ENCODE measurements around the gene NT5M.
"Not testable (repeated sequence)": the region's sequence is repeated elsewhere in the genome, so short reads cannot be mapped to it uniquely, and the experiment has no call there.

NT5M gene

GRCh38 chr17:17303010-17303846 lies at the start of gene NT5M:
Gene NT5M (plus strand): TSS chr17:17303373. CDS start chr17:17303551, 178 bp downstream.
- peak; percentile 54 for DNase-seq (ENCODE audit: low spot score)

- DNase-seq (ENCODE audit: low spot score): no peak
Observed at GRCh38 chr17:17253406-17253805, 49.8 kb upstream of the NT5M start.

- no peak for DNase-seq (ENCODE audit: low spot score)
Observed at GRCh38 chr17:17254036-17254435, 49.1 kb upstream of the NT5M start.

GRCh38 chr17:17255689-17256088 lies 47.5 kb upstream of the NT5M start:
- not testable (repeated sequence) for DNase-seq (ENCODE audit: low spot score)

GRCh38 chr17:17256316-17256715 lies 46.9 kb upstream of the NT5M start:
- no peak for DNase-seq (ENCODE audit: low spot score)

GRCh38 chr17:17258011-17258410 lies 45.2 kb upstream of the NT5M start:
- DNase-seq (ENCODE audit: low spot score): no peak

GRCh38 chr17:17258998-17259397 lies 44.2 kb upstream of the NT5M start:
- no peak for DNase-seq (ENCODE audit: low spot score)

- no peak for DNase-seq (ENCODE audit: low spot score)
Observed at GRCh38 chr17:17264430-17264829, 38.7 kb upstream of the NT5M start.

GRCh38 chr17:17269926-17270773 lies 33.0 kb upstream of the NT5M start:
- no peak for DNase-seq (ENCODE audit: low spot score)

- no peak for DNase-seq (ENCODE audit: low spot score)
Observed at GRCh38 chr17:17275971-17276370, 27.2 kb upstream of the NT5M start.

GRCh38 chr17:17277431-17277830 lies 25.7 kb upstream of the NT5M start:
- DNase-seq (ENCODE audit: low spot score): not testable (repeated sequence)

- DNase-seq (ENCODE audit: low spot score): no peak
Observed at GRCh38 chr17:17279316-17279715, 23.9 kb upstream of the NT5M start.

- DNase-seq (ENCODE audit: low spot score): peak; percentile 98
Observed at GRCh38 chr17:17280613-17281549, 22.3 kb upstream of the NT5M start, which contains the start of gene COPS3. Gene COPS3 (minus strand): TSS chr17:17281246. CDS start chr17:17281186, 60 bp downstream.

GRCh38 chr17:17285951-17286350 lies 17.2 kb upstream of the NT5M start:
- DNase-seq (ENCODE audit: low spot score): no peak

GRCh38 chr17:17289086-17289485 lies 14.1 kb upstream of the NT5M start:
- DNase-seq (ENCODE audit: low spot score): no peak

- no peak for DNase-seq (ENCODE audit: low spot score)
Observed at GRCh38 chr17:17289701-17290100, 13.5 kb upstream of the NT5M start.

GRCh38 chr17:17295141-17295540 lies 8.0 kb upstream of the NT5M start:
- DNase-seq (ENCODE audit: low spot score): no peak

GRCh38 chr17:17297217-17297616 lies 6.0 kb upstream of the NT5M start:
- no peak for DNase-seq (ENCODE audit: low spot score)

- DNase-seq (ENCODE audit: low spot score): no peak
Observed at GRCh38 chr17:17298108-17298507, 5.1 kb upstream of the NT5M start.

- DNase-seq (ENCODE audit: low spot score): peak; percentile 49
Observed at GRCh38 chr17:17300624-17301568, 2.3 kb upstream of the NT5M start.

GRCh38 chr17:17301659-17302058 lies 1.5 kb upstream of the NT5M start:
- not testable (repeated sequence) for DNase-seq (ENCODE audit: low spot score)
